ENCODE measurements around the gene MS4A7. TPM values are rescaled to one million over a fixed set of nuclear protein-coding genes. Genes with fewer than 3 reads are reported as not detected.

The MS4A7 gene
- total and polyA plus RNA-seq, 2 donors (not counting 1 experiment from before 2014, with no cell fraction given), result not detected

- DNase-seq (ENCODE audit: low read depth in 2 of 2), result no peak
- H3K4me1 ChIP-seq (ENCODE audit: control insufficient read depth, extremely low read depth, insufficient read depth, low read length), result no peaks in the 10 kb centered on the region
- no peak overlapping the region for H2AFZ ChIP-seq (ENCODE audit: low read length)
Measured at GRCh38 chr11:60347084-60347797, 31.1 kb upstream of the MS4A7 start.

GRCh38 chr11:60348116-60348515, 30.2 kb upstream of the MS4A7 start:
- Histone ChIP-seq H3K27me3 (ENCODE audit: control insufficient read depth, insufficient read depth, low read length) (no peaks in the 10 kb centered on the region), H3K4me2 (ENCODE audit: extremely low read depth, insufficient read depth, low read length) (no peak overlapping the region), H3K9ac (ENCODE audit: insufficient read depth, low read length) (no peak overlapping the region), H3K9me3 (ENCODE audit: control insufficient read depth, insufficient read depth, low read depth, low read length) (no peaks in the 10 kb centered on the region), H4K20me1 (ENCODE audit: control insufficient read depth, extremely low read depth, insufficient read depth, low read length) (no peaks in the 10 kb centered on the region), H3K27ac (ENCODE audit: insufficient read depth, low read length) (no peak overlapping the region), H3K4me1 (ENCODE audit: control insufficient read depth, extremely low read depth, insufficient read depth, low read length) (no peaks in the 10 kb centered on the region), H3K36me3 (ENCODE audit: control insufficient read depth, insufficient read depth, low read length) (no peaks in the 10 kb centered on the region), H3K79me2 (ENCODE audit: control insufficient read depth, insufficient read depth, low read length) (no peaks in the 10 kb centered on the region), H2AFZ (ENCODE audit: low read length) (no peak overlapping the region), H3K4me3 (replicated peaks in 1 of 4; ENCODE audit: control extremely low read depth in 1 of 4, insufficient read depth in 1 of 4, low read depth in 3 of 4, low read length in 4 of 4) (no peak overlapping the region)
- DNase-seq (ENCODE audit: low read depth in 2 of 2), result no peak
- TF ChIP-seq CTCF (conservative IDR thresholded peaks at IDR 0.05 in 1 of 2, IDR thresholded peaks at IDR 0.05 in 1 of 2; ENCODE audit: low read depth in 1 of 2, low read length in 2 of 2), result no peak
- no peak for TF ChIP-seq EZH2 (IDR thresholded peaks at IDR 0.05; ENCODE audit: low read length, missing control alignments)

More at GRCh38 chr11:60347084-60347797, 31.1 kb upstream of the MS4A7 start:
- Histone ChIP-seq H3K9me3 (ENCODE audit: control insufficient read depth, insufficient read depth, low read depth, low read length) (no peaks in the 10 kb centered on the region), H3K4me2 (ENCODE audit: extremely low read depth, insufficient read depth, low read length) (no peak overlapping the region), H3K9ac (ENCODE audit: insufficient read depth, low read length) (no peak overlapping the region), H4K20me1 (ENCODE audit: control insufficient read depth, extremely low read depth, insufficient read depth, low read length) (no peaks in the 10 kb centered on the region), H3K79me2 (ENCODE audit: control insufficient read depth, insufficient read depth, low read length) (no peaks in the 10 kb centered on the region), H3K4me3 (replicated peaks in 1 of 4; ENCODE audit: control extremely low read depth in 1 of 4, insufficient read depth in 1 of 4, low read depth in 3 of 4, low read length in 4 of 4) (no peak overlapping the region), H3K27me3 (ENCODE audit: control insufficient read depth, insufficient read depth, low read length) (no peaks in the 10 kb centered on the region), H3K36me3 (ENCODE audit: control insufficient read depth, insufficient read depth, low read length) (no peaks in the 10 kb centered on the region), H3K27ac (ENCODE audit: insufficient read depth, low read length) (no peak overlapping the region)
- no peak for TF ChIP-seq EZH2 (IDR thresholded peaks at IDR 0.05; ENCODE audit: low read length, missing control alignments)
- TF ChIP-seq CTCF (conservative IDR thresholded peaks at IDR 0.05 in 1 of 2, IDR thresholded peaks at IDR 0.05 in 1 of 2; ENCODE audit: low read depth in 1 of 2, low read length in 2 of 2), result no peak

GRCh38 chr11:60349990-60350389, 28.3 kb upstream of the MS4A7 start:
- Histone ChIP-seq H3K27ac (ENCODE audit: insufficient read depth, low read length) (no peak overlapping the region), H3K79me2 (ENCODE audit: control insufficient read depth, insufficient read depth, low read length) (no peaks in the 10 kb centered on the region), H3K4me3 (replicated peaks in 1 of 4; ENCODE audit: control extremely low read depth in 1 of 4, insufficient read depth in 1 of 4, low read depth in 3 of 4, low read length in 4 of 4) (no peak overlapping the region), H3K4me2 (ENCODE audit: extremely low read depth, insufficient read depth, low read length) (no peak overlapping the region), H3K9ac (ENCODE audit: insufficient read depth, low read length) (no peak overlapping the region), H2AFZ (ENCODE audit: low read length) (no peak overlapping the region), H3K36me3 (ENCODE audit: control insufficient read depth, insufficient read depth, low read length) (no peaks in the 10 kb centered on the region), H3K4me1 (ENCODE audit: control insufficient read depth, extremely low read depth, insufficient read depth, low read length) (no peaks in the 10 kb centered on the region), H3K9me3 (ENCODE audit: control insufficient read depth, insufficient read depth, low read depth, low read length) (no peaks in the 10 kb centered on the region), H4K20me1 (ENCODE audit: control insufficient read depth, extremely low read depth, insufficient read depth, low read length) (no peaks in the 10 kb centered on the region), H3K27me3 (ENCODE audit: control insufficient read depth, insufficient read depth, low read length) (no peaks in the 10 kb centered on the region)
- TF ChIP-seq CTCF (conservative IDR thresholded peaks at IDR 0.05 in 1 of 2, IDR thresholded peaks at IDR 0.05 in 1 of 2; ENCODE audit: low read depth in 1 of 2, low read length in 2 of 2), result no peak
- TF ChIP-seq EZH2 (IDR thresholded peaks at IDR 0.05; ENCODE audit: low read length, missing control alignments), result no peak
- no peak for DNase-seq (ENCODE audit: low read depth in 2 of 2)
